SU-DHL-6 (cell line): Measurements from ENCODE around the gene RPLP1.

ENCODE experiments used
- H2AFZ ChIP-seq: fragments of 200-600 bp; sonication (generic); 2 replicates; pipeline ENCODE4 v1.6.1; 2014; ENCODE audit warnings: low read depth, mild to moderate bottlenecking, moderate library complexity, mixed read lengths, antibody characterized with exemption, low read length; ENCODE audit not compliant: severe bottlenecking
- H3F3A ChIP-seq: fragments of 200-600 bp; shearing (Covaris generic); 2 replicates; pipeline ENCODE4 v1.6.0; 2016; ENCODE audit warnings: antibody characterized with exemption, mild to moderate bottlenecking; ENCODE audit not compliant: insufficient read depth
- H3K27ac ChIP-seq: fragments of 200-600 bp; sonication (generic); 2 replicates; pipeline ENCODE4 v1.5.1; 2016; ENCODE audit warnings: low read depth, mild to moderate bottlenecking, low read length, moderate library complexity, mixed read lengths
- H3K27me3 ChIP-seq: fragments of 200-600 bp; sonication (generic), shearing (Covaris generic); 2 replicates; pipeline ENCODE4 v1.6.0; 2014; ENCODE audit warnings: mild to moderate bottlenecking, low read length
- H3K36me3 ChIP-seq: fragments of 200-600 bp; sonication (generic); 2 replicates; pipeline ENCODE4 v1.6.1; 2014; ENCODE audit warnings: mild to moderate bottlenecking, low read length, mixed read lengths
- H3K4me2 ChIP-seq: fragments of 300-600, 200-600 bp; shearing (Covaris generic), sonication (generic); 2 replicates; pipeline ENCODE4 v1.6.0; 2014; ENCODE audit warnings: low read length, low read depth, mild to moderate bottlenecking; ENCODE audit not compliant: poor library complexity, severe bottlenecking
- H3K4me3 ChIP-seq: fragments of 200-600 bp; sonication (generic); 2 replicates; pipeline ENCODE4 v1.5.1; 2014; ENCODE audit warnings: antibody characterized with exemption, low read length, mild to moderate bottlenecking, mixed read lengths; ENCODE audit not compliant: insufficient read depth, poor library complexity, severe bottlenecking
- H3K79me2 ChIP-seq: fragments of 200-600 bp; sonication (generic); 2 replicates; pipeline ENCODE4 v1.6.1; 2014; ENCODE audit warnings: mild to moderate bottlenecking, low read length, moderate library complexity; ENCODE audit not compliant: insufficient read depth
- H3K9ac ChIP-seq: fragments of 200-600 bp; sonication (generic); 2 replicates; pipeline ENCODE4 v1.7.0; 2014; ENCODE audit warnings: mild to moderate bottlenecking, low read length
- H3K9me2 ChIP-seq: fragments of 200-600 bp; sonication (generic); replicated peaks from 2 replicates; pipeline ENCODE4 v1.6.1; 2014; ENCODE audit warnings: low read length; ENCODE audit not compliant: insufficient read depth
- H3K9me3 ChIP-seq: fragments of 200-600 bp; sonication (generic); 2 replicates; pipeline ENCODE4 v1.6.1; 2014; ENCODE audit warnings: low read length, mixed read lengths; ENCODE audit not compliant: insufficient read depth
- H4K20me1 ChIP-seq: fragments of 200-600 bp; sonication (generic); 2 replicates; pipeline ENCODE4 v1.6.1; 2014; ENCODE audit warnings: low read depth, mild to moderate bottlenecking, antibody characterized with exemption, low read length, moderate library complexity, mixed read lengths
- EZH2phosphoT487 ChIP-seq: fragments of 200-600 bp; sonication (generic), shearing (Covaris generic); conservative IDR thresholded peaks from 2 replicates; pipeline ENCODE4 v1.6.1; 2018; ENCODE audit warnings: mild to moderate bottlenecking, antibody characterized with exemption, low read length, moderate library complexity, mixed read lengths
- TF ChIP-seq, protein P1 (sequence below): fragments of 200-600 bp; sonication (generic); IDR thresholded peaks from one replicate; pipeline ENCODE4 v1.5.1; 2017; ENCODE audit warnings: antibody characterized with exemption, mild to moderate bottlenecking, low read length, moderate library complexity; ENCODE audit not compliant: insufficient read depth, poor library complexity, severe bottlenecking

RPLP1 gene

DNA sequence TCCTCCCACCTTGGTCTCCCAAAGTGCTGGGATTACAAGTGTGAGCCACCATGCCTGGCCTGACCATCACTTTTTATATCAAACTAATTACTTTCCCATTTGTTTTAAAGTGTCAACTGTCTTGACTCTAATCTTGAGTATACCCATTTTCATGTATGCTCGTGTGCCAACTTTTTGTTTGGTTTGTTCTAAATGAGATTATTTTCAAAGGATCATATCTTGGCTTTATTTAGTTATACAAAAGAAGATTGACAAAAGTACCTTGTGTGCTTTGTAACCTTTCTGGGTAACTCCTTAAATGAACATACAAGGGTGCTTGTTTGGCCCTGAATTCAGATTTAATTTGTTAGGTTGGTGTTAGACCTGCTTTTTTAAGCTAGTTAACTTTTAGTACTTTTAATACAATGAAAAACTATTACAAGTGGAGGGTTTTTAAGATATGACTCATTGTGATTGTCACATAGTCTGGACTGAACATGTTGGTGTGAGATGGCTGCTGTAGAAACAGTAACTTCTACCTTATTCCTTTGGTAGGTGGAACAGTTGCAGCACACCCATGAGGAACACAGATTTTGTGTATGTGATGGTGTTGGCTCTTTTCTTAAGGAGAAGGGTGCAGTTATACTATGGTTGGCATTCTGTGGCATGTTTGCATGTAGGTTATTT, 27.7 kb upstream of the RPLP1 start:
- Histone ChIP-seq H3K4me3 (no peak overlapping the region), H3K4me2 (no peak overlapping the region), H4K20me1 (no peaks in the 10 kb centered on the region), H3F3A (no peaks in the 10 kb centered on the region), H3K27ac (no peak overlapping the region), H3K9me2 (no peaks in the 10 kb centered on the region), H3K36me3 (peaks cover 73% of the 10 kb centered on the region), H2AFZ (no peak overlapping the region), H3K9me3 (no peaks in the 10 kb centered on the region), H3K27me3 (no peaks in the 10 kb centered on the region), H3K79me2 (peaks cover 20% of the 10 kb centered on the region), H3K9ac (no peak overlapping the region)
- TF ChIP-seq, protein P1, sequence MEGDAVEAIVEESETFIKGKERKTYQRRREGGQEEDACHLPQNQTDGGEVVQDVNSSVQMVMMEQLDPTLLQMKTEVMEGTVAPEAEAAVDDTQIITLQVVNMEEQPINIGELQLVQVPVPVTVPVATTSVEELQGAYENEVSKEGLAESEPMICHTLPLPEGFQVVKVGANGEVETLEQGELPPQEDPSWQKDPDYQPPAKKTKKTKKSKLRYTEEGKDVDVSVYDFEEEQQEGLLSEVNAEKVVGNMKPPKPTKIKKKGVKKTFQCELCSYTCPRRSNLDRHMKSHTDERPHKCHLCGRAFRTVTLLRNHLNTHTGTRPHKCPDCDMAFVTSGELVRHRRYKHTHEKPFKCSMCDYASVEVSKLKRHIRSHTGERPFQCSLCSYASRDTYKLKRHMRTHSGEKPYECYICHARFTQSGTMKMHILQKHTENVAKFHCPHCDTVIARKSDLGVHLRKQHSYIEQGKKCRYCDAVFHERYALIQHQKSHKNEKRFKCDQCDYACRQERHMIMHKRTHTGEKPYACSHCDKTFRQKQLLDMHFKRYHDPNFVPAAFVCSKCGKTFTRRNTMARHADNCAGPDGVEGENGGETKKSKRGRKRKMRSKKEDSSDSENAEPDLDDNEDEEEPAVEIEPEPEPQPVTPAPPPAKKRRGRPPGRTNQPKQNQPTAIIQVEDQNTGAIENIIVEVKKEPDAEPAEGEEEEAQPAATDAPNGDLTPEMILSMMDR: no peak
- TF ChIP-seq EZH2phosphoT487: no peak

- no peak overlapping the region for H3K27ac ChIP-seq
- H4K20me1 ChIP-seq: no peaks in the 10 kb centered on the region
- no peaks in the 10 kb centered on the region for H3K27me3 ChIP-seq
- H3K9me2 ChIP-seq: no peaks in the 10 kb centered on the region
- H3K4me2 ChIP-seq: no peak overlapping the region
- no peak overlapping the region for H2AFZ ChIP-seq
- peaks cover 54% of the 10 kb centered on the region; the same call in 1 of the 2 replicates for H3K36me3 ChIP-seq
- no peaks in the 10 kb centered on the region for H3K79me2 ChIP-seq
- H3K4me3 ChIP-seq: no peak overlapping the region
- no peak overlapping the region for H3K9ac ChIP-seq
- TF ChIP-seq, protein P1: no peak
- TF ChIP-seq EZH2phosphoT487: no peak
- no peaks in the 10 kb centered on the region for H3F3A ChIP-seq
- H3K9me3 ChIP-seq: no peaks in the 10 kb centered on the region
These were observed 18.8 kb upstream of the RPLP1 start for GRCh38 chr15:69433831-69434230.

GRCh38 chr15:69434238-69434637, 18.4 kb upstream of the RPLP1 start:
- H3K36me3 ChIP-seq: peaks cover 54% of the 10 kb centered on the region; the same call in 1 of the 2 replicates
- H3K9ac ChIP-seq: no peak overlapping the region
- no peak overlapping the region for H3K4me2 ChIP-seq
- H3K79me2 ChIP-seq: no peaks in the 10 kb centered on the region
- no peaks in the 10 kb centered on the region for H3K27me3 ChIP-seq
- H3K9me3 ChIP-seq: no peaks in the 10 kb centered on the region
- H3K9me2 ChIP-seq: no peaks in the 10 kb centered on the region
- H4K20me1 ChIP-seq: no peaks in the 10 kb centered on the region
- H3F3A ChIP-seq: 0 out of 2 replicates have a peak, but pooled peaks cover 3% of the 10 kb centered on the region
- no peak overlapping the region for H3K4me3 ChIP-seq
- no peak overlapping the region for H3K27ac ChIP-seq
- no peak overlapping the region for H2AFZ ChIP-seq
- TF ChIP-seq, protein P1: no peak
- TF ChIP-seq EZH2phosphoT487: no peak
